ENCODE results near the gene ELOB.

Gene ELOB

DNA sequence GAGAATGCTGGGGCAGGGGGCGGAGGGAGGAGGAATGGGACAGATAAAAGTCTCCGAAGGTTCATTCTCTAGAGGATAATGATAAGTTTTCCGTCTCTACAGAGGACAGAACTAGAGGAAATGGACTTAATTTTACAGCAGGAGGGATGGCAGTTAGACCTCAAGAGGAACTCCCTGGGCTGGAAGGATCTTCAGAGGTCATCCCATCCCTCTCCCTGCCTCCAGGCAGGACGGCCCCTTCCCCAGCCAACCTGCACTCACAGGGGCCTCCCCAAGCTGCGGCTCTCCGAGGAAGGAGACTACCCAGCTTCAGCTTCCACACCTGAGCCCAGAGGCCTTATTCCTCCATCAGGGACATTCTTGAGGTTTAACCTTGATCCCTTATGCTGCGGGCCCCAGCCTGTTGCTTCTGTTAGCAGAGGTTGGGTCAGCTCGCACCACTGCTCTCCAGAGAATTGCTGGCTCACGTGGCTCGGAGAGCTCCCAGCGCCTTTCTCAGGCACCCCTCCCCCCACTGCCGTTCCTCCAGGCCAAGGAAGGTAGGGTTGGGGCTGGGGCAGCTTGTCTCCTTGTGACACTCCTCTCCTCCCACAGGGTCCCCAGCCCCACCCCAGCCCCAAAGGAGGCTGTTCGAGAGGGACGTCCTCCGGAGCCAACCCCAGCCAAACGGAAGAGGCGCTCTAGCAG lies 8.5 kb downstream of the ELOB start:
- H3K9ac ChIP-seq (ENCODE audit: low read depth, low read length, poor library complexity): no peak overlapping the region
- no peaks in the 10 kb centered on the region for H3K27me3 ChIP-seq (ENCODE audit: control insufficient read depth in 3 of 3, insufficient read depth in 3 of 3, low read depth in 1 of 3, low read length in 3 of 3)
- no peak overlapping the region for H2AK5ac ChIP-seq (ENCODE audit: low read depth, low read length)
- no peak overlapping the region for H3K4ac ChIP-seq (ENCODE audit: low read length)
- H3K36me3 ChIP-seq (replicated peaks in 1 of 2; ENCODE audit: control insufficient read depth in 2 of 2, insufficient read depth in 2 of 2, low read length in 2 of 2): peaks cover 88 to 99% of the 10 kb centered on the region in 2 donors
- no peak overlapping the region for H3K14ac ChIP-seq (ENCODE audit: low read length)
- no peak overlapping the region for H3K4me2 ChIP-seq (ENCODE audit: insufficient read depth, low read length, poor library complexity, severe bottlenecking)
- no peak overlapping the region for H3K23ac ChIP-seq (ENCODE audit: low read depth, low read length, poor library complexity)
- H2AFZ ChIP-seq (ENCODE audit: low read length): no peak overlapping the region
- no peak overlapping the region for H3K4me3 ChIP-seq (ENCODE audit: low read length in 2 of 2)
- H3K27ac ChIP-seq (replicated peaks; ENCODE audit: low read length): no peak overlapping the region
- no peak overlapping the region for H2BK120ac ChIP-seq (ENCODE audit: low read depth, low read length)
- DNase-seq (ENCODE audit: low spot score): no peak
- H2BK5ac ChIP-seq (ENCODE audit: low read length): no peak overlapping the region
- H3K9me3 ChIP-seq (replicated peaks in 1 of 2; ENCODE audit: control insufficient read depth in 2 of 2, insufficient read depth in 1 of 2, low read depth in 1 of 2, low read length in 2 of 2): peaks cover 9 to 21% of the 10 kb centered on the region in 2 donors
- no peak overlapping the region for H2BK15ac ChIP-seq (ENCODE audit: low read length)
- no CpG with 5 or more reads among the region's 17 CpGs for WGBS, 2 donors (ENCODE audit: extremely low coverage in 2 of 2, insufficient read length in 2 of 2, insufficient replicate concordance in 1 of 2)
- H4K91ac ChIP-seq (ENCODE audit: low read depth, low read length, poor library complexity): no peak overlapping the region
- no peaks in the 10 kb centered on the region for H3K4me1 ChIP-seq (ENCODE audit: control insufficient read depth in 2 of 2, insufficient read depth in 1 of 2, low read depth in 1 of 2, low read length in 2 of 2)
- H3K79me1 ChIP-seq (ENCODE audit: low read depth, low read length): peaks cover 33% of the 10 kb centered on the region
- no peak overlapping the region for H2BK12ac ChIP-seq (ENCODE audit: low read length)
- no peak overlapping the region for H3K18ac ChIP-seq (ENCODE audit: low read length)
- no peak overlapping the region for H4K8ac ChIP-seq (ENCODE audit: low read depth, low read length)

- Histone ChIP-seq H3K27ac (replicated peaks; ENCODE audit: low read length) (no peak overlapping the region), H2BK120ac (ENCODE audit: low read depth, low read length) (no peak overlapping the region), H2AFZ (ENCODE audit: low read length) (no peak overlapping the region), H3K36me3 (replicated peaks in 1 of 2; ENCODE audit: control insufficient read depth in 2 of 2, insufficient read depth in 2 of 2, low read length in 2 of 2) (peaks cover 89 to 99% of the 10 kb centered on the region in 2 donors), H2BK12ac (ENCODE audit: low read length) (no peak overlapping the region), H3K4me2 (ENCODE audit: insufficient read depth, low read length, poor library complexity, severe bottlenecking) (no peak overlapping the region), H4K8ac (ENCODE audit: low read depth, low read length) (no peak overlapping the region), H4K91ac (ENCODE audit: low read depth, low read length, poor library complexity) (no peak overlapping the region), H2AK5ac (ENCODE audit: low read depth, low read length) (no peak overlapping the region), H3K4me1 (ENCODE audit: control insufficient read depth in 2 of 2, insufficient read depth in 1 of 2, low read depth in 1 of 2, low read length in 2 of 2) (no peaks in the 10 kb centered on the region), H3K9me3 (replicated peaks in 1 of 2; ENCODE audit: control insufficient read depth in 2 of 2, insufficient read depth in 1 of 2, low read depth in 1 of 2, low read length in 2 of 2) (peaks cover 13 to 27% of the 10 kb centered on the region in 2 donors), H2BK15ac (ENCODE audit: low read length) (no peak overlapping the region), H2BK5ac (ENCODE audit: low read length) (peak overlapping the region; percentile 8), H3K9ac (ENCODE audit: low read depth, low read length, poor library complexity) (peak overlapping the region; percentile 21), H3K79me1 (ENCODE audit: low read depth, low read length) (peaks cover 33% of the 10 kb centered on the region), H3K27me3 (ENCODE audit: control insufficient read depth in 3 of 3, insufficient read depth in 3 of 3, low read depth in 1 of 3, low read length in 3 of 3) (no peaks in the 10 kb centered on the region), H3K14ac (ENCODE audit: low read length) (no peak overlapping the region), H3K18ac (ENCODE audit: low read length) (no peak overlapping the region), H3K4ac (ENCODE audit: low read length) (no peak overlapping the region), H3K4me3 (ENCODE audit: low read length in 2 of 2) (no peak overlapping the region), H3K23ac (ENCODE audit: low read depth, low read length, poor library complexity) (no peak overlapping the region)
- WGBS, 2 donors (ENCODE audit: extremely low coverage in 2 of 2, insufficient read length in 2 of 2, insufficient replicate concordance in 1 of 2): no CpG with 5 or more reads among the region's 14 CpGs
- DNase-seq (ENCODE audit: low spot score): no peak
Measured at GRCh38 chr16:2767891-2768290, 9.2 kb downstream of the ELOB start.

GRCh38 chr16:2767140-2767731 lies 9.8 kb downstream of the ELOB start:
- no CpG with 5 or more reads among the region's 19 CpGs for WGBS, 2 donors (ENCODE audit: extremely low coverage in 2 of 2, insufficient read length in 2 of 2, insufficient replicate concordance in 1 of 2)
- Histone ChIP-seq H3K9me3 (replicated peaks in 1 of 2; ENCODE audit: control insufficient read depth in 2 of 2, insufficient read depth in 1 of 2, low read depth in 1 of 2, low read length in 2 of 2) (peaks cover 20 to 34% of the 10 kb centered on the region in 2 donors), H3K4me1 (ENCODE audit: control insufficient read depth in 2 of 2, insufficient read depth in 1 of 2, low read depth in 1 of 2, low read length in 2 of 2) (no peaks in the 10 kb centered on the region), H3K27ac (replicated peaks; ENCODE audit: low read length) (no peak overlapping the region), H3K36me3 (replicated peaks in 1 of 2; ENCODE audit: control insufficient read depth in 2 of 2, insufficient read depth in 2 of 2, low read length in 2 of 2) (peaks cover 92 to 100% of the 10 kb centered on the region in 2 donors), H3K4me3 (ENCODE audit: low read length in 2 of 2) (no peak overlapping the region), H3K18ac (ENCODE audit: low read length) (no peak overlapping the region), H4K91ac (ENCODE audit: low read depth, low read length, poor library complexity) (peak overlapping the region; percentile 27), H2BK120ac (ENCODE audit: low read depth, low read length) (no peak overlapping the region), H3K14ac (ENCODE audit: low read length) (no peak overlapping the region), H3K27me3 (ENCODE audit: control insufficient read depth in 3 of 3, insufficient read depth in 3 of 3, low read depth in 1 of 3, low read length in 3 of 3) (no peaks in the 10 kb centered on the region), H2AK5ac (ENCODE audit: low read depth, low read length) (no peak overlapping the region), H3K9ac (ENCODE audit: low read depth, low read length, poor library complexity) (no peak overlapping the region), H3K4ac (ENCODE audit: low read length) (peak overlapping the region; percentile 23), H2BK15ac (ENCODE audit: low read length) (no peak overlapping the region), H3K4me2 (ENCODE audit: insufficient read depth, low read length, poor library complexity, severe bottlenecking) (no peak overlapping the region), H2BK12ac (ENCODE audit: low read length) (no peak overlapping the region), H3K23ac (ENCODE audit: low read depth, low read length, poor library complexity) (peak overlapping the region; percentile 21), H2AFZ (ENCODE audit: low read length) (no peak overlapping the region), H3K79me1 (ENCODE audit: low read depth, low read length) (peaks cover 33% of the 10 kb centered on the region), H2BK5ac (ENCODE audit: low read length) (peak overlapping the region; percentile 8), H4K8ac (ENCODE audit: low read depth, low read length) (no peak overlapping the region)
- no peak for DNase-seq (ENCODE audit: low spot score)

GRCh38 chr16:2766430-2767139 lies 10.5 kb downstream of the ELOB start:
- H3K18ac ChIP-seq (ENCODE audit: low read length): no peak overlapping the region
- no peak overlapping the region for H3K27ac ChIP-seq (replicated peaks; ENCODE audit: low read length)
- no peak overlapping the region for H3K4ac ChIP-seq (ENCODE audit: low read length)
- H2AFZ ChIP-seq (ENCODE audit: low read length): no peak overlapping the region
- H3K79me1 ChIP-seq (ENCODE audit: low read depth, low read length): peaks cover 36% of the 10 kb centered on the region
- H3K9me3 ChIP-seq (replicated peaks in 1 of 2; ENCODE audit: control insufficient read depth in 2 of 2, insufficient read depth in 1 of 2, low read depth in 1 of 2, low read length in 2 of 2): peaks cover 26 to 40% of the 10 kb centered on the region in 2 donors
- H3K27me3 ChIP-seq (ENCODE audit: control insufficient read depth in 3 of 3, insufficient read depth in 3 of 3, low read depth in 1 of 3, low read length in 3 of 3): no peaks in the 10 kb centered on the region
- peak overlapping the region; percentile 27 for H4K91ac ChIP-seq (ENCODE audit: low read depth, low read length, poor library complexity)
- H3K36me3 ChIP-seq (replicated peaks in 1 of 2; ENCODE audit: control insufficient read depth in 2 of 2, insufficient read depth in 2 of 2, low read length in 2 of 2): peaks cover 95 to 100% of the 10 kb centered on the region in 2 donors
- H3K4me2 ChIP-seq (ENCODE audit: insufficient read depth, low read length, poor library complexity, severe bottlenecking): no peak overlapping the region
- no peak overlapping the region for H3K14ac ChIP-seq (ENCODE audit: low read length)
- H2AK5ac ChIP-seq (ENCODE audit: low read depth, low read length): no peak overlapping the region
- H3K4me3 ChIP-seq (ENCODE audit: low read length in 2 of 2): no peak overlapping the region
- H3K9ac ChIP-seq (ENCODE audit: low read depth, low read length, poor library complexity): no peak overlapping the region
- H2BK120ac ChIP-seq (ENCODE audit: low read depth, low read length): no peak overlapping the region
- H2BK5ac ChIP-seq (ENCODE audit: low read length): no peak overlapping the region
- no peak overlapping the region for H4K8ac ChIP-seq (ENCODE audit: low read depth, low read length)
- no peak overlapping the region for H2BK12ac ChIP-seq (ENCODE audit: low read length)
- H3K4me1 ChIP-seq (ENCODE audit: control insufficient read depth in 2 of 2, insufficient read depth in 1 of 2, low read depth in 1 of 2, low read length in 2 of 2): no peaks in the 10 kb centered on the region
- peak overlapping the region; percentile 21 for H3K23ac ChIP-seq (ENCODE audit: low read depth, low read length, poor library complexity)
- no peak for DNase-seq (ENCODE audit: low spot score)
- WGBS, 2 donors (ENCODE audit: extremely low coverage in 2 of 2, insufficient read length in 2 of 2, insufficient replicate concordance in 1 of 2): no CpG with 5 or more reads among the region's 44 CpGs
- H2BK15ac ChIP-seq (ENCODE audit: low read length): no peak overlapping the region
